Chondrocyte (in vitro differentiated cells): ENCODE results near the gene SIGLEC9. TPM values are rescaled to one million over a fixed set of nuclear protein-coding genes. Genes with fewer than 3 reads are reported as not detected.

ENCODE experiments used
- DNase-seq: peaks from one replicate; pipeline ENCODE4 v3.0.0; 2021; ENCODE audit warnings: mixed read lengths, low spot score
- H3K27ac Mint-ChIP-seq: one replicate; pipeline ENCODE4 v1.8.0; 2021; ENCODE audit warnings: mild to moderate bottlenecking, moderate library complexity, mixed read lengths; ENCODE audit not compliant: unreplicated experiment
- H3K27me3 Mint-ChIP-seq: 2 replicates; pipeline ENCODE4 v1.8.0; 2021; ENCODE audit warnings: low read depth, mixed read lengths
- H3K36me3 Mint-ChIP-seq: 2 replicates; pipeline ENCODE4 v1.8.0; 2021; ENCODE audit warnings: low read depth, mixed read lengths
- H3K4me1 Mint-ChIP-seq: 2 replicates; pipeline ENCODE4 v1.8.0; 2021; ENCODE audit warnings: low read depth, mild to moderate bottlenecking, mixed read lengths
- H3K4me3 Mint-ChIP-seq: one replicate; pipeline ENCODE4 v1.8.0; 2021; ENCODE audit warnings: mild to moderate bottlenecking, moderate library complexity, mixed read lengths; ENCODE audit not compliant: unreplicated experiment
- H3K9me3 Mint-ChIP-seq: 2 replicates; pipeline ENCODE4 v1.8.0; 2021; ENCODE audit warnings: low read depth, mixed read lengths
- CTCF ChIP-seq: fragments of 200-600 bp; sonication (generic); IDR thresholded peaks from 2 replicates; pipeline ENCODE4 v1.5.0; 2021; ENCODE audit warnings: antibody characterized with exemption, mild to moderate bottlenecking, moderate library complexity
- total RNA-seq: library from RNA; stranded (reverse); gene quantifications from 3 replicates; pipeline ENCODE4 v1.2.1, GENCODE V29; 2021

SIGLEC9 gene
- total RNA-seq, 1 donor from 2014 or later: not detected

GRCh38 chr19:51179256-51179655 lies 54.5 kb downstream of the SIGLEC9 start:
- Mint-ChIP-seq H3K9me3 (no peaks in the 10 kb centered on the region), H3K4me1 (no peaks in the 10 kb centered on the region), H3K27me3 (peaks cover 5% of the 10 kb centered on the region), H3K27ac (no peak overlapping the region), H3K4me3 (no peak overlapping the region), H3K36me3 (no peaks in the 10 kb centered on the region)
- no peak for TF ChIP-seq CTCF
- DNase-seq: no peak

Other genes starting within 250 kb of the SIGLEC9 start
- not detected in 3 replicates for gene KLK4, start 213.5 kb upstream of the SIGLEC9 start, total RNA-seq
- gene KLK5, start 171.9 kb upstream of the SIGLEC9 start, total RNA-seq: 0.38 to 0.42 TPM in 2 of 3 replicates, not detected in the other
- gene KLK6, start 155.3 kb upstream of the SIGLEC9 start, total RNA-seq: not detected in 3 replicates
- not detected in 3 replicates for gene KLK7, start 141.0 kb upstream of the SIGLEC9 start, total RNA-seq
- gene KLK8, start 123.3 kb upstream of the SIGLEC9 start, total RNA-seq: not detected in 3 replicates
- not detected in 3 replicates for gene KLK10, start 105.2 kb upstream of the SIGLEC9 start, total RNA-seq
- gene KLK11, start 98.3 kb upstream of the SIGLEC9 start, total RNA-seq: not detected in 3 replicates
- gene KLK12, start 89.9 kb upstream of the SIGLEC9 start, total RNA-seq: not detected in 3 replicates
- not detected in 3 replicates for gene KLK13, start 59.8 kb upstream of the SIGLEC9 start, total RNA-seq
- gene KLK14, start 42.0 kb upstream of the SIGLEC9 start, total RNA-seq: not detected in 3 replicates
- gene CTU1, start 16.5 kb upstream of the SIGLEC9 start, total RNA-seq: 5.2 to 6.1 TPM (median 5.2 TPM) in 3 replicates
- not detected in 3 replicates for gene SIGLEC7, start 17.4 kb downstream of the SIGLEC9 start, total RNA-seq
- not detected in 3 replicates for gene CD33, start 100.2 kb downstream of the SIGLEC9 start, total RNA-seq
- not detected in 3 replicates for gene SIGLECL1, start 126.2 kb downstream of the SIGLEC9 start, total RNA-seq
- gene IGLON5, start 186.7 kb downstream of the SIGLEC9 start, total RNA-seq: 0.07 TPM in 1 of 3 replicates, not detected in the others
- gene VSIG10L, start 217.2 kb downstream of the SIGLEC9 start, total RNA-seq: 4.9 to 5.5 TPM (median 5.4 TPM) in 3 replicates
- 43.7 to 56.6 TPM (median 49.6 TPM) in 3 replicates for gene ETFB, start 241.5 kb downstream of the SIGLEC9 start, total RNA-seq
- gene CLDND2, start 244.1 kb downstream of the SIGLEC9 start, total RNA-seq: 1.5 TPM in 1 of 3 replicates, not detected in the others
- gene NKG7, start 247.7 kb downstream of the SIGLEC9 start, total RNA-seq: not detected in 3 replicates